RWPE1 (cell line): ENCODE data around the gene UBA3.

ENCODE experiments used
- CTCF ChIA-PET: fragments of 350-600 bp; sonication (Branson Sonifier 250); formaldehyde crosslinking; extraction: SDS; loops from one replicate; lab custom pipeline; 2021; lab: Yijun Ruan, JAX
- POLR2A ChIA-PET: fragments of 400-600 bp; formaldehyde crosslinking; extraction: SDS; loops from one replicate; lab custom pipeline; 2020; ENCODE audit warnings: antibody characterized with exemption; ENCODE audit not compliant: low non-redundant PET; lab: Yijun Ruan, JAX
- DNase-seq: peaks from one replicate; pipeline ENCODE4 v3.0.0; 2012; ENCODE audit warnings: low spot score
- H3K27ac ChIP-seq: fragments of 450-650 bp; 2 replicates; pipeline ENCODE4 v1.5.1; 2017
- TF ChIP-seq, protein P1 (sequence below): fragments of 450-650 bp; conservative IDR thresholded peaks from 2 replicates; pipeline ENCODE4 v1.5.1; 2017; ENCODE audit warnings: low read depth, mild to moderate bottlenecking

UBA3 gene

GRCh38 chr3:69084326-69085167 is 4.4 kb upstream of the UBA3 start, which contains the start of gene ARL6IP5:
TSS of gene ARL6IP5 (plus strand) at chr3:69084937. CDS start at chr3:69085048, 111 bp downstream.
- CTCF ChIA-PET: no interaction called here
- TF ChIP-seq, protein P1, sequence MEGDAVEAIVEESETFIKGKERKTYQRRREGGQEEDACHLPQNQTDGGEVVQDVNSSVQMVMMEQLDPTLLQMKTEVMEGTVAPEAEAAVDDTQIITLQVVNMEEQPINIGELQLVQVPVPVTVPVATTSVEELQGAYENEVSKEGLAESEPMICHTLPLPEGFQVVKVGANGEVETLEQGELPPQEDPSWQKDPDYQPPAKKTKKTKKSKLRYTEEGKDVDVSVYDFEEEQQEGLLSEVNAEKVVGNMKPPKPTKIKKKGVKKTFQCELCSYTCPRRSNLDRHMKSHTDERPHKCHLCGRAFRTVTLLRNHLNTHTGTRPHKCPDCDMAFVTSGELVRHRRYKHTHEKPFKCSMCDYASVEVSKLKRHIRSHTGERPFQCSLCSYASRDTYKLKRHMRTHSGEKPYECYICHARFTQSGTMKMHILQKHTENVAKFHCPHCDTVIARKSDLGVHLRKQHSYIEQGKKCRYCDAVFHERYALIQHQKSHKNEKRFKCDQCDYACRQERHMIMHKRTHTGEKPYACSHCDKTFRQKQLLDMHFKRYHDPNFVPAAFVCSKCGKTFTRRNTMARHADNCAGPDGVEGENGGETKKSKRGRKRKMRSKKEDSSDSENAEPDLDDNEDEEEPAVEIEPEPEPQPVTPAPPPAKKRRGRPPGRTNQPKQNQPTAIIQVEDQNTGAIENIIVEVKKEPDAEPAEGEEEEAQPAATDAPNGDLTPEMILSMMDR: no peak
- DNase-seq: peak; percentile 60
- POLR2A ChIA-PET: interaction anchor here (0.5 kb wide), 1 partner anchor 47 kb away, joined by 3 read pairs; no protein-coding TSS in a partner anchor
- H3K27ac ChIP-seq: peak within 1 kb of the TSS; percentile 99

DNA sequence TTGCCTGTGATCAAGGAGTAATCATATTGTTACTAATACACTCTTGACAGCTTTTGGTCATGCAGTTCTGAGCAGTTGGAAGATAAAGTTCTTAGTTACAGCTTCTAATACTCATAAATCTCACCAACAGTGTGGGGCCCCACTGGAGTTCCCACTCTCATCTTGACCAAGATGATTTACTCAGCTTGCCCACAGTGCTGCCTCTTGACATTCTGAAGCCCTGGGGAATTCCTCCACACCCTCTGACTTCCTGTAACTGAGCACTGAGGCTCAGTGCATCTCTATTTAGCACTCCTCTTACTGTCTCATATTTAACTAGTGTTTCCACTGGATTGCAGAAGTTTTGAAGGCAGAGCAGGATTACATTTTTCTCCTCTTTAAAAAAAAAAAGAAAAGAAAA is 2.6 kb upstream of the UBA3 start:
- DNase-seq: peak; percentile 8
- CTCF ChIA-PET: no interaction called here
- TF ChIP-seq, protein P1: no peak
- H3K27ac ChIP-seq: no peak overlapping the region
- POLR2A ChIA-PET: no interaction called here

DNA sequence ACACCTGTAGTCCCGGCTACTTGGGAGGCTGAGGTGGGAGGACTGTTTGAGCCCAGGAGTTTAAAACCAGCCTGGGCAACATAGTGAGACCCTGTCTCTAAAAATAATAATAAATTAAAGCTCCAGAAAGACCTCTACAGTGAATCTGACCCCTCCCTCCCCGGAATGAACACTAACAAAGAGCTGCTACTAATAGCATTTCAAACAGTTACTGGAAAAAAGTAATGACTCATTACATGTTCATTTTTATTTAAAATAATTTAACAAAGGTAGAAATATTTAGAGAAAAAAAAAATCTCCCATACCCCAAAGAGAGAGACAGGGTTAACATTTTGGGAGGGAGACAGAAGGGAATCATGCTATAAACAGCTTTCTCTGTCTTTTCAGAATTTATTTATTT is 2.2 kb upstream of the UBA3 start:
- TF ChIP-seq, protein P1: no peak
- ChIA-PET CTCF (no interaction called here), POLR2A (no interaction called here)
- DNase-seq: no peak
- peak overlapping the region; percentile 56 for H3K27ac ChIP-seq

- POLR2A ChIA-PET: no interaction called here
- TF ChIP-seq, protein P1: no peak
- CTCF ChIA-PET: no interaction called here
- peak; percentile 39 for DNase-seq
- H3K27ac ChIP-seq: peak overlapping the region; percentile 56
Observed at GRCh38 chr3:69081583-69082262, 1.6 kb upstream of the UBA3 start.

DNA sequence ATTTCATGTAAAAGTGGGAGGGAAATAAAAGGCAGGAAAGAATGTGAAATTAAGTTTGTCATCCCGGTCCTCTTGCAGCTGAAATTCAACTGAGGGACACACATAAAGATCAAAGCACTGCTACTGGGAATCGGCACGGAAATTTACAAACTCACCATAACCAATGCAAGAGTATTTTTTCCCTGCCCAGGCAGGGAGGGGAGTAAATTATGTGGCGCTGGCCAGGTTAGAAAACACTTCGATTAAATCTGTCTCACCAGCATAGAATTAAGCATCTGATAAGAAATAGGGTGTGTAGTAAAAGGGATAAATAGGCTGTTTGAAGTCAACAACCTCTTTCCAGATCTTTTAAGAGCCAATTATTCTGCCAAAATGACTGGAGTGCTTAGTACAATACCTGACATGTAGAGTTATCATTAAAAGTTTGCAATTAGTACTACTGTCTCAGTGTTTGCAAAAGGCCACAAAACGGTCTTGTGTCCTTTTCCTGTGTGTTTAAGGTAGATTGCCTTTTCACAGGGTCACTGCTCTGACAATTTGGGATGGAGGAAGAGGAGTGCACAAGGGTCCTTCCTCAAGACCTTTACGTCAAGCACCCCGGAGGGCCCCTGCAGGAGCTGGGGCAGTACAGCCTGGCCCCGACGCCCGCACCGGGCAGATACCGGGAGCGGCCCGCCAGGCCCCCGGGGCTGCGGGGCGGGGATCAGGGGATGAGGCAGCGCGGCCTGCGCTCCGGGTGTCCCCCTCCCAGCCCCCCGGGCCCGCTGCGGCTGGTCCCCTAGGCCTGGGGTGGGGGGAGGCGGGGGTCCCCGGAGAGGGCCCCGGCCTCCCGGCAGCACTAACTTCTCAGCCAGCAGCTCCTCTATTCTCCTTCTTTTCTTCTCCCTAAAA is 651 bp downstream of the UBA3 start:
- H3K27ac ChIP-seq: peak overlapping the region; percentile 81
- DNase-seq: peak; percentile 14
- TF ChIP-seq, protein P1: no peak
- ChIA-PET CTCF (no interaction called here), POLR2A (no interaction called here)

GRCh38 chr3:69072928-69073327 is 7.2 kb downstream of the UBA3 start:
- TF ChIP-seq, protein P1: no peak
- CTCF ChIA-PET: interaction anchor here (0.6 kb wide), 1 partner anchor 49 kb away, joined by 3 read pairs; no protein-coding TSS in a partner anchor
- H3K27ac ChIP-seq: no peak overlapping the region
- POLR2A ChIA-PET: no interaction called here
- no peak for DNase-seq
